Suppressor macrophage treated with lipopolysaccharide for 4 hours (primary cell): ENCODE measurements around the gene AGA.

ENCODE experiments used
- DNase-seq: peaks from one replicate; pipeline ENCODE4 v3.0.0-alpha.2; 2020

The AGA gene

DNA sequence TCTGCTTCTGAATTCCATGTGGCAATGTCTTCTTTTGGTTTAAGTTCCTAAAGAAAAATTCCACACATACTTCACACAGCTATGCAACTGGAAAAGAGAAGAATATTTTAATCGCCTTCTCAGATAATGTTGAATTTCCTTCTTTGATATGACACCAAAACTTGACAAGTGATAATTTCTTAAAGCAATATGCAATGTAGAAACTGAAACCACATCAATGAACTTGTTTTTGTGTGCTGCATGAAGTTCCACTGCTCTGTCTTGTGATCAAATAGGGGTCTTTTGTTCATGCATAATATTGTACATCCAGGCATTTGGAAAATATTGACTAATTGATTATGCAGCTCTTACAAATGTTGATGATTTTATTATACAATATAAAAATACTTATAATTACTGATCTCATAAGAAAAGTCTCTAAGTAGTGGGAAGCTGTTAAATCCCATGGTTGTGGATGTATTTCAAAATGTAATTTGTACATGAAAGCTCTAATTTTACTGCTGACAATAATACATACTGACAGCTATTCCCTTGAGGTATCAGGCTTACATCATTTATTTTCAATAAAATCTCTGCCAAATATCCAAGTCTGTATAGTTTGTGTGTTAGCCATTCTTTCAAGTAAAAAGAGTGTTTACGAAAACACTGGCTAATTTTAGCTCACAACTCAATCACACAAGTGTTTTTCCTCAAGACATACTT lies 56.5 kb downstream of the AGA start:
- DNase-seq: no peak

DNA sequence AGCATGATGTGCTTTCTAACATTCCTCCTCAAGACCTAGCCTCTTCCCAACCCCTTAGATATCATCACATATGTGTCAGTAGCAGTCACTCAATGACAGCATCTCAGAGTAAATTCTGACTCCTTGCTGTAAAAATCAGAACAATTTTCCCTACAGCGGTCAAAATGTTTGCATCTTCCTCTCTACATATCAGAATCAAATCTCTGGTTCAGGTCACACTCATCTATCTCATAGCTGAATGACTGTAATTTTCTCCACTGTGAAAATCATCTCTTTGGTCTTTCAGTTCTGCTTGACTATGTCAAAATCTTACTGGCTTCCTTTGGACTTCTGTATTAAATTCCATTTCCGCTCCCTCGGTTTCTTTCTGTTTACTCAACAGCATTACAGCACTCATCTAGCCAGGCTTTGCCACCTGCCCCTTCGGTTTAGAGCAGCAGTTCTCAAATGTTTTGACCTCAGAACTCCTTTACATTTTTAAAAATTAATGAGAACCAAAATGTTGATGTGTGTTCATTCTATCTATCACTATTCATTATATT lies 57.3 kb downstream of the AGA start:
- no peak for DNase-seq

DNA sequence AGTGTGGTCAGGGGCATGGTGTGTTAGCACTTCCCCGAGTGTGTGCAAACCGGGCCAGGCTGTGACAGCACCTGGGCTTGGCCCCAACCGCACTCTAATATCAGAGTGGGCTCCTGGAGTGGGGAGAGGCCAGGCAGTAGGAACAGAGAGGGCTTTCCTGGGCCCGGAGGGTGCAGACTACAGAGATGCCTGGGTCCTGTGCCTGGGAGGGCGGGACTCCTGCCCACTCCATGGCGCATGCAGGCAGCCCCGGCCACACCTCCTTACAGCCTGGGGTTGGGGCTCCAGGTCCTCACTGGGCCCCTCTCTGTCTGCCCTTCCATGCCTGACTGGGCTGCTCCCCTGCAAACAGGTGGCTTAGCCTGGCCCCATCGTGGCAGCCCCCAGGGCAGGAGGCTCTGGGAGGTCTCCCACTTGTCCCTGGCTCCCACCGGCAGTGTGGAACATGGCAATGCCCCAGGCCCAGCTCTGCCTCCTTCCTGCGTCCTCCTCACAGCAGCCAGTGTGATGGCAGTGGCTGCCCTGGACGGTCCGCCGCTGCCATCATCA lies 60.4 kb downstream of the AGA start:
- DNase-seq: no peak
